ENCODE data around the gene WEE1.

WEE1 gene

GRCh38 chr11:9566561-9567063, 6.9 kb upstream of the WEE1 start:
- DNase-seq (ENCODE audit: low read depth in 2 of 2) = no peak

- DNase-seq (ENCODE audit: low read depth in 2 of 2) = no peak
These were observed 6.1 kb upstream of the WEE1 start for GRCh38 chr11:9567401-9567800.

- no peak for DNase-seq (ENCODE audit: low read depth in 2 of 2)
These were observed 5.2 kb upstream of the WEE1 start for GRCh38 chr11:9568161-9568853.

- DNase-seq (ENCODE audit: low read depth in 2 of 2) = no peak
These were observed 4.4 kb upstream of the WEE1 start for GRCh38 chr11:9568854-9569587.

GRCh38 chr11:9569588-9570164, 3.8 kb upstream of the WEE1 start:
- no peak for DNase-seq (ENCODE audit: low read depth in 2 of 2)

GRCh38 chr11:9570313-9571025, 3.0 kb upstream of the WEE1 start:
- DNase-seq (ENCODE audit: low read depth in 2 of 2) = no peak

- DNase-seq (ENCODE audit: low read depth in 2 of 2) = no peak
These were observed 2.3 kb upstream of the WEE1 start for GRCh38 chr11:9571071-9571762.

- no peak for DNase-seq (ENCODE audit: low read depth in 2 of 2)
These were observed 1.7 kb upstream of the WEE1 start for GRCh38 chr11:9571763-9572115.

- no peak for DNase-seq (ENCODE audit: low read depth in 2 of 2)
These were observed 528 bp downstream of the WEE1 start for GRCh38 chr11:9573775-9574621.

- no peak for DNase-seq (ENCODE audit: low read depth in 2 of 2)
These were observed 1.3 kb downstream of the WEE1 start for GRCh38 chr11:9574622-9575259.

- DNase-seq (ENCODE audit: low read depth in 2 of 2) = no peak
These were observed 2.1 kb downstream of the WEE1 start for GRCh38 chr11:9575260-9576240.

- DNase-seq (ENCODE audit: low read depth in 2 of 2) = no peak
These were observed 3.4 kb downstream of the WEE1 start for GRCh38 chr11:9576701-9577381.

GRCh38 chr11:9577556-9577955, 4.1 kb downstream of the WEE1 start:
- no peak for DNase-seq (ENCODE audit: low read depth in 2 of 2)

GRCh38 chr11:9580894-9581293, 7.4 kb downstream of the WEE1 start:
- no peak for DNase-seq (ENCODE audit: low read depth in 2 of 2)

GRCh38 chr11:9581556-9582161, 8.2 kb downstream of the WEE1 start:
- DNase-seq (ENCODE audit: low read depth in 2 of 2) = no peak

- DNase-seq (ENCODE audit: low read depth in 2 of 2) = no peak
These were observed 17.2 kb downstream of the WEE1 start for GRCh38 chr11:9590717-9591116.

- no peak for DNase-seq (ENCODE audit: low read depth in 2 of 2)
These were observed 21.0 kb downstream of the WEE1 start for GRCh38 chr11:9594267-9595046.

Data from activated CD4-positive, alpha-beta T cell treated with anti-CD3 and anti-CD28 coated beads for 24 hours (primary cell).